Umbilical cord (tissue), 1 donor: ENCODE data around the gene MYL6B. TPM values are rescaled to one million over a fixed set of nuclear protein-coding genes. Genes with fewer than 3 reads are reported as not detected.

ENCODE experiments used
- total RNA-seq: library from RNA; depleted of rRNA; stranded (reverse); fragments of >200 nt; gene quantifications from one replicate; pipeline ENCODE4 v1.2.3, GENCODE V29; 2014; ENCODE audit warnings: low replicate concordance; ENCODE audit not compliant: insufficient read depth

The MYL6B gene
- total RNA-seq, 1 donor from 2014 or later, result 38.8 TPM

Other genes starting within 250 kb of the MYL6B start
- 12.5 TPM for gene PYM1, start 224.7 kb upstream of the MYL6B start, total RNA-seq
- gene DGKA, start 221.4 kb upstream of the MYL6B start, total RNA-seq, result 37.8 TPM
- 13.7 TPM for gene PMEL, start 186.5 kb upstream of the MYL6B start, total RNA-seq
- 16.6 TPM for gene CDK2, start 185.8 kb upstream of the MYL6B start, total RNA-seq
- 37.6 TPM for gene RAB5B, start 178.5 kb upstream of the MYL6B start, total RNA-seq
- gene SUOX, start 155.3 kb upstream of the MYL6B start, total RNA-seq, result 43.8 TPM
- gene IKZF4, start 131.5 kb upstream of the MYL6B start, total RNA-seq, result 4.3 TPM
- 76.8 TPM for gene RPS26, start 110.7 kb upstream of the MYL6B start, total RNA-seq
- gene ERBB3, start 72.4 kb upstream of the MYL6B start, total RNA-seq, result 3.1 TPM
- gene PA2G4, start 48.0 kb upstream of the MYL6B start, total RNA-seq, result 69.8 TPM
- gene RPL41, start 36.0 kb upstream of the MYL6B start, total RNA-seq, result 3,505 TPM
- 4.8 TPM for gene ZC3H10, start 34.3 kb upstream of the MYL6B start, total RNA-seq
- gene ESYT1, start 24.3 kb upstream of the MYL6B start, total RNA-seq, result 66.4 TPM
- 2,679 TPM for gene MYL6, start 5.8 kb downstream of the MYL6B start, total RNA-seq
- gene SMARCC2, start 36.9 kb downstream of the MYL6B start, total RNA-seq, result 37.6 TPM
- gene RNF41, start 69.3 kb downstream of the MYL6B start, total RNA-seq, result 68.9 TPM
- 10.8 TPM for gene NABP2, start 71.8 kb downstream of the MYL6B start, total RNA-seq
- gene SLC39A5, start 77.5 kb downstream of the MYL6B start, total RNA-seq, result not detected
- gene ANKRD52, start 105.8 kb downstream of the MYL6B start, total RNA-seq, result 5.1 TPM
- gene COQ10A, start 114.4 kb downstream of the MYL6B start, total RNA-seq, result 4.6 TPM
- gene CS, start 147.7 kb downstream of the MYL6B start, total RNA-seq, result 35.2 TPM
- 68.4 TPM for gene CNPY2, start 163.4 kb downstream of the MYL6B start, total RNA-seq
- 55.6 TPM for gene PAN2, start 181.4 kb downstream of the MYL6B start, total RNA-seq
- gene IL23A, start 186.3 kb downstream of the MYL6B start, total RNA-seq, result 6.0 TPM
- gene STAT2, start 207.5 kb downstream of the MYL6B start, total RNA-seq, result 122 TPM
- gene APOF, start 210.3 kb downstream of the MYL6B start, total RNA-seq, result 2.2 TPM